Chondrocyte (in vitro differentiated cells): ENCODE measurements around the gene OLFML3. TPM values are rescaled to one million over a fixed set of nuclear protein-coding genes. Genes with fewer than 3 reads are reported as not detected.

Experiments used
- DNase-seq: peaks from one replicate; pipeline ENCODE4 v3.0.0; 2021; ENCODE audit warnings: mixed read lengths, low spot score
- H3K27ac Mint-ChIP-seq: one replicate; pipeline ENCODE4 v1.8.0; 2021; ENCODE audit warnings: mild to moderate bottlenecking, moderate library complexity, mixed read lengths; ENCODE audit not compliant: unreplicated experiment
- H3K27me3 Mint-ChIP-seq: 2 replicates; pipeline ENCODE4 v1.8.0; 2021; ENCODE audit warnings: low read depth, mixed read lengths
- H3K36me3 Mint-ChIP-seq: 2 replicates; pipeline ENCODE4 v1.8.0; 2021; ENCODE audit warnings: low read depth, mixed read lengths
- H3K4me1 Mint-ChIP-seq: 2 replicates; pipeline ENCODE4 v1.8.0; 2021; ENCODE audit warnings: low read depth, mild to moderate bottlenecking, mixed read lengths
- H3K4me3 Mint-ChIP-seq: one replicate; pipeline ENCODE4 v1.8.0; 2021; ENCODE audit warnings: mild to moderate bottlenecking, moderate library complexity, mixed read lengths; ENCODE audit not compliant: unreplicated experiment
- H3K9me3 Mint-ChIP-seq: 2 replicates; pipeline ENCODE4 v1.8.0; 2021; ENCODE audit warnings: low read depth, mixed read lengths
- CTCF ChIP-seq: fragments of 200-600 bp; sonication (generic); IDR thresholded peaks from 2 replicates; pipeline ENCODE4 v1.5.0; 2021; ENCODE audit warnings: antibody characterized with exemption, mild to moderate bottlenecking, moderate library complexity
- total RNA-seq: library from RNA; stranded (reverse); gene quantifications from 3 replicates; pipeline ENCODE4 v1.2.1, GENCODE V29; 2021

Gene OLFML3
- total RNA-seq, 1 donor from 2014 or later, result 33.1 TPM

DNA sequence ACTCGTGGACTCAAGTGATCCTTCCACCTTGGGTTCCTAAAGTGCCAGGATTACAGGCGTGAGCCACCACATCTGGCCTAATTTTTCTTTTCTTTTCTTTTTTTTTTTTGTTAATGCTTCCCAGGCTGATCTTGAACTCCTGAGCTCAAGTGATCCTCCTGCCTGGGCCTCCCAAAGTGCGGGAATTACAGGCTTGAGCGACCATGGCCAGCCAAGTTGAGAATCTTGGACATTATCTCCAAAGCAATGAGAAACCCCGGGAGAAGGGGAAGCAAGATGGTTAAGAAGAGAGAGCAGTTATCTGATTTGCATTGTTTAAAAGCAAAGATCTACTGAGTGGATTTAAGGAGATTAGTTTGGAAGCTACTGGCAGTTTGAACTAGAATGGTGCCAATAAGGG lies 41.1 kb upstream of the OLFML3 start:
- Mint-ChIP-seq H3K36me3 (peaks cover 8% of the 10 kb centered on the region), H3K4me3 (no peak overlapping the region), H3K27ac (no peak overlapping the region), H3K4me1 (peaks cover 37% of the 10 kb centered on the region), H3K9me3 (no peaks in the 10 kb centered on the region), H3K27me3 (no peaks in the 10 kb centered on the region)
- TF ChIP-seq CTCF, result no peak
- DNase-seq, result no peak

GRCh38 chr1:113940365-113941244 lies 38.7 kb upstream of the OLFML3 start:
- H3K36me3 Mint-ChIP-seq, result peaks cover 16% of the 10 kb centered on the region
- no peak for DNase-seq
- H3K4me3 Mint-ChIP-seq, result no peak overlapping the region
- no peak overlapping the region for H3K27ac Mint-ChIP-seq
- no peak for TF ChIP-seq CTCF
- peaks cover 24% of the 10 kb centered on the region for H3K4me1 Mint-ChIP-seq
- H3K27me3 Mint-ChIP-seq, result no peaks in the 10 kb centered on the region
- H3K9me3 Mint-ChIP-seq, result peaks cover 6% of the 10 kb centered on the region

- H3K27me3 Mint-ChIP-seq, result no peaks in the 10 kb centered on the region
- H3K27ac Mint-ChIP-seq, result no peak overlapping the region
- no peak for TF ChIP-seq CTCF
- H3K36me3 Mint-ChIP-seq, result peaks cover 16% of the 10 kb centered on the region
- H3K9me3 Mint-ChIP-seq, result peaks cover 6% of the 10 kb centered on the region
- DNase-seq, result no peak
- H3K4me1 Mint-ChIP-seq, result peaks cover 19% of the 10 kb centered on the region
- H3K4me3 Mint-ChIP-seq, result no peak overlapping the region
These were observed 38.1 kb upstream of the OLFML3 start for GRCh38 chr1:113941245-113941559.

DNA sequence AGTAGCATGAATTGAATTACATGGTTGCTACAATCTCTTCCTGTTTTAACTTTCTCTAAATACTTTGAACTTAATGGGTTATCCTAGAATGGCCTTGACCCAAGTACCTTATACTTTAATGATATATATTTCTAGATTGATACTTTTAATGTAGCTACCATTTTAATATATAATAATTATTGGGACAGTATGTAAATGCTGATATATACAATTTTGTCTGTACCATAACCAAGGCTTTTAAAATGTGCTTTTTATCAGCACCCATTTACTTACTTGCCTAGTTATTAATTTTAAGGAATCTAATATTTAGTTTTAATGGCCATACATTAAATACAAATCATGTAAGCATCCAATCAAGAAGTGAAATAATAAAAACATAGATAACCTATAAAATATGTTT lies 36.7 kb upstream of the OLFML3 start:
- no peaks in the 10 kb centered on the region for H3K27me3 Mint-ChIP-seq
- H3K9me3 Mint-ChIP-seq, result peaks cover 6% of the 10 kb centered on the region
- peaks cover 24% of the 10 kb centered on the region for H3K4me1 Mint-ChIP-seq
- no peak overlapping the region for H3K4me3 Mint-ChIP-seq
- no peak for TF ChIP-seq CTCF
- DNase-seq, result no peak
- peaks cover 16% of the 10 kb centered on the region for H3K36me3 Mint-ChIP-seq
- no peak overlapping the region for H3K27ac Mint-ChIP-seq

DNA sequence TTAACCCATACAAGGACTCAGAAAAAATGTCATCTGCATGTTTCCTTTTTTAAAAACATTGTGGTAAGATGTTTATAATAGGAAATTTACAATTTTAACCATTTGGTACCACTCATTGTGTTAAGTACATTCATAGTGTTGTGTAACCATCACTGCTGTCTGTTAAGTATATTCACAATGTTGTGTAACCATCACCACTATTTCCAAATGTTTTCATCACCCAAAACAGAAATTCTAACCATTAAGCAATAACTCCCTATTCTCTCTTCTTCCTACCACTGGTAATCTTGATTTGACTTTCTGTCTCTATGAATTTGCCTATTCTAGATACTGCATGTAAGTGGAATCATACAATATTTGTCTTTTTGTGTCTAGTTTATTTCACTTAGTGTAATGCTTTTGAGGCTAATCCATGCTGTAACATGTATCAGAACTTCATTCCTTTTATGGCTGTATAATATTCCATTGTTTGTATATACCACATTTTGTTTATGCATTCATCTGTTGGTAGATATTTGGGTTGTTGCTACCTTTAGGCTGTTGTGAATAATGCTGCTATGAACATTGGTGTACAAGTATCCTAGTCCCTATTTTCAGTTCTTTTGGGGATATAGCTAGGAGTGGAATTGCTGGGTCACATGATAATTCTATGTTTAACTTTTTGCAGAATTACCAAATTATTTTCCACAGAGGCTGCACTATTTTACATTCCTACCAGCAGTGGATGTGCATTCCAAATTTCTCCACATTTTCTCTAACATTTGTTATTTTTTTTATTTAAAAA lies 36.1 kb upstream of the OLFML3 start:
- no peak overlapping the region for H3K4me3 Mint-ChIP-seq
- H3K27ac Mint-ChIP-seq, result no peak overlapping the region
- TF ChIP-seq CTCF, result peak; percentile 19
- H3K4me1 Mint-ChIP-seq, result peaks cover 25% of the 10 kb centered on the region
- H3K27me3 Mint-ChIP-seq, result no peaks in the 10 kb centered on the region
- peaks cover 16% of the 10 kb centered on the region for H3K36me3 Mint-ChIP-seq
- DNase-seq, result no peak
- H3K9me3 Mint-ChIP-seq, result peaks cover 6% of the 10 kb centered on the region
